ENCODE data around the gene NAGLU.

DNA sequence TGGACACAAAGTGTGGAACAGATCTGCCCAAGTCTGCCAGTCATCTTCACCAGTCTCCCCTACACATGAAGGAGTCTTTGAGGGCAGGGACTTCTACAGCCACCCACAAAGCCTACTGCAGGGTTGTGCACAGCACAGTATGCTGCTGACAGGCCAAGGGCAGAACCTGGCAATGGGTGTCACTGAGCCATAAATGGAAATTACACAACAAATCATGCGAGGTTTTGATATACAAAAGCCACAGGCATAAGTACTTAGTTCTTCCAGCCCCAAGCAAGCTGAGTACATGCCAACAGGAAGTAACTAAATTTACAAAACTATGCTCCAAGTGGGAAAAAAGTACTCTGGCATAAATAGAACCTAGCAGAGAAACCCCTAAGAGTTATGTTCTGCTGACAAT is 49.3 kb downstream of the NAGLU start:
- TF ChIP-seq, protein P1, sequence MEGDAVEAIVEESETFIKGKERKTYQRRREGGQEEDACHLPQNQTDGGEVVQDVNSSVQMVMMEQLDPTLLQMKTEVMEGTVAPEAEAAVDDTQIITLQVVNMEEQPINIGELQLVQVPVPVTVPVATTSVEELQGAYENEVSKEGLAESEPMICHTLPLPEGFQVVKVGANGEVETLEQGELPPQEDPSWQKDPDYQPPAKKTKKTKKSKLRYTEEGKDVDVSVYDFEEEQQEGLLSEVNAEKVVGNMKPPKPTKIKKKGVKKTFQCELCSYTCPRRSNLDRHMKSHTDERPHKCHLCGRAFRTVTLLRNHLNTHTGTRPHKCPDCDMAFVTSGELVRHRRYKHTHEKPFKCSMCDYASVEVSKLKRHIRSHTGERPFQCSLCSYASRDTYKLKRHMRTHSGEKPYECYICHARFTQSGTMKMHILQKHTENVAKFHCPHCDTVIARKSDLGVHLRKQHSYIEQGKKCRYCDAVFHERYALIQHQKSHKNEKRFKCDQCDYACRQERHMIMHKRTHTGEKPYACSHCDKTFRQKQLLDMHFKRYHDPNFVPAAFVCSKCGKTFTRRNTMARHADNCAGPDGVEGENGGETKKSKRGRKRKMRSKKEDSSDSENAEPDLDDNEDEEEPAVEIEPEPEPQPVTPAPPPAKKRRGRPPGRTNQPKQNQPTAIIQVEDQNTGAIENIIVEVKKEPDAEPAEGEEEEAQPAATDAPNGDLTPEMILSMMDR (IDR thresholded peaks at IDR 0.05; ENCODE audit: low read depth, low read length): no peak
- TF ChIP-seq, protein P2, sequence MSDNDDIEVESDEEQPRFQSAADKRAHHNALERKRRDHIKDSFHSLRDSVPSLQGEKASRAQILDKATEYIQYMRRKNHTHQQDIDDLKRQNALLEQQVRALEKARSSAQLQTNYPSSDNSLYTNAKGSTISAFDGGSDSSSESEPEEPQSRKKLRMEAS (IDR thresholded peaks at IDR 0.05; ENCODE audit: low read depth, low read length): no peak
- TF ChIP-seq POLR2A (IDR thresholded peaks at IDR 0.05; ENCODE audit: extremely low read depth, insufficient read length): no peak
